NK-92 treated with Interleukin-12 subunit alpha and Interleukin-12 subunit beta, amount 100 ng/mL, for 24 hours (cell line): Measurements from ENCODE around the gene TSPAN31.

Source experiments
- DNase-seq: peaks from one replicate; lab custom pipeline; 2025; lab: John Stamatoyannopoulos, UW

Gene TSPAN31

DNA sequence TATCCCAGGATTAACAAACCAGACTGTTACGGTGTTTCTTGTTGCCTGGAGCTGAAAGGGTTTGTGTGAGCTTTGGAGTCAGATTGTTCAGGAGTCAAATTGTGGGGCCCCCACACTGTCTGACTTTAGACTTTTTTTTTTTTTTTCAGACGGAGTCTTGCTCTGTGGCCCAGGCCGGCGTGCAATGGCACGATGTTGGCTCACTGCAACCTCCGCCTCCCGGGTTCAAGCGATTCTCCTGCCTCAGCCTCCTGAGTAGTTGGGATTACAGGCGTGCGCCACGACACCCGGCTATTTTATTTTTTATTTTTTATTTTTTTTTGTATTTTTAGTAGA is 38.6 kb downstream of the TSPAN31 start:
- no peak for DNase-seq

GRCh38 chr12:57783861-57784260 is 39.0 kb downstream of the TSPAN31 start:
- no peak for DNase-seq

- no peak for DNase-seq
Observed at GRCh38 chr12:57793920-57794319, 49.1 kb downstream of the TSPAN31 start.

DNA sequence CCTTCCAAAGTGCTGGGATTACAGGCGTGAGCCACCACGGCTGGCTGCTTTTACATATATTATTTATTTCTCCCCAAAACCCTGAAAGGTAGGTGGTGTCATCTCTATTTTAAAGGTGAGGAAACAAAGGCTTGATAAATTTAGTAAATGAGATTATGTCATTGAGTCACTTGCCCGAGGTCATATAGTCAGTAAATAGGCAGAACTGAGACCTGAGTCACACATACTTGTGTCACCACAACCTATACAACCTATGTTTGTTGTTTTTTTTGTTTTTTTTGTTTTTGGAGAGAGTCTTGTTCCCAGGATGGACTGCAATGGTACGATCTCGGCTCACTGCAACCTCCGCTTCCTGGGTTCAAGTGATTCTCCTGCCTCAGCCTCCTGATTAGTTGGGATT is 50.5 kb downstream of the TSPAN31 start:
- DNase-seq, result no peak

GRCh38 chr12:57796996-57797395 is 52.2 kb downstream of the TSPAN31 start:
- no peak for DNase-seq

GRCh38 chr12:57797933-57798332 is 53.1 kb downstream of the TSPAN31 start:
- DNase-seq, result no peak
